Liver (tissue), 9 donors: ENCODE data around the gene MTPN. TPM values are rescaled to one million over a fixed set of nuclear protein-coding genes. Genes with fewer than 3 reads are reported as not detected.

Experiments
- DNase-seq: peaks from one replicate; pipeline ENCODE4 v3.0.0-alpha.2; 2017; ENCODE audit warnings: low spot score
- H3K27ac ChIP-seq, 2 donors: one replicate each; pipeline ENCODE4 v1.7.0; 2013; ENCODE audit warnings: inconsistent platforms in 2 of 2, low read length in 2 of 2, control low read depth in 1 of 2, low read depth in 1 of 2, mild to moderate bottlenecking in 1 of 2
- H3K27me3 ChIP-seq, 4 donors: one replicate each; pipeline versions ENCODE4 v1.6.1 to v1.7.0; 2013; ENCODE audit warnings: low read length in 3 of 4, inconsistent platforms in 1 of 4, mild to moderate bottlenecking in 1 of 4, moderate library complexity in 1 of 4; ENCODE audit not compliant: control insufficient read depth in 4 of 4, insufficient read depth in 4 of 4
- H3K36me3 ChIP-seq, 4 donors: one replicate each; pipeline versions ENCODE4 v1.6.1 to v1.7.0; 2013; ENCODE audit warnings: low read length in 3 of 4, mild to moderate bottlenecking in 3 of 4, low read depth in 1 of 4, moderate library complexity in 1 of 4; ENCODE audit not compliant: control insufficient read depth in 4 of 4, insufficient read depth in 3 of 4
- H3K4me1 ChIP-seq, 4 donors: one replicate each; pipeline versions ENCODE4 v1.6.1 to v1.7.0; 2013; ENCODE audit warnings: low read length in 3 of 4, mild to moderate bottlenecking in 3 of 4, moderate library complexity in 1 of 4; ENCODE audit not compliant: control insufficient read depth in 4 of 4, insufficient read depth in 4 of 4
- H3K4me3 ChIP-seq, 3 donors: one replicate each; pipeline versions ENCODE4 v1.6.1 to v1.7.0; 2013; ENCODE audit warnings: low read length in 3 of 3, control low read depth in 1 of 3, low read depth in 1 of 3, mild to moderate bottlenecking in 1 of 3
- H3K9ac ChIP-seq, 2 donors: one replicate each; pipeline ENCODE4 v1.7.0; 2013; ENCODE audit warnings: low read length in 2 of 2, mild to moderate bottlenecking in 2 of 2, moderate library complexity in 2 of 2, control low read depth in 1 of 2, low read depth in 1 of 2
- H3K9me3 ChIP-seq, 4 donors: one replicate each; pipeline versions ENCODE4 v1.6.1 to v1.7.0; 2013; ENCODE audit warnings: low read length in 3 of 4; ENCODE audit not compliant: control insufficient read depth in 4 of 4
- EGR1 ChIP-seq, 2 donors: IDR thresholded peaks; 2 replicates each; pipeline ENCODE4 v1.6.1; 2016 to 2018; ENCODE audit warnings: antibody characterized with exemption in 2 of 2, low read depth in 2 of 2
- FOXA1 ChIP-seq: IDR thresholded peaks from 2 replicates; pipeline ENCODE4 v1.6.1; 2016; ENCODE audit warnings: antibody characterized with exemption
- FOXA2 ChIP-seq: IDR thresholded peaks from 2 replicates; pipeline ENCODE4 v1.6.1; 2016; ENCODE audit warnings: antibody characterized with exemption
- GABPA ChIP-seq, 2 donors: IDR thresholded peaks in 1 of 2; conservative IDR thresholded peaks in 1 of 2; 2 replicates each; pipeline ENCODE4 v1.6.1; 2016; ENCODE audit warnings: antibody characterized with exemption in 2 of 2, mild to moderate bottlenecking in 1 of 2, moderate library complexity in 1 of 2
- HNF4A ChIP-seq, 2 donors: conservative IDR thresholded peaks; 2 replicates each; pipeline ENCODE4 v1.6.1; 2016; ENCODE audit warnings: antibody characterized with exemption in 2 of 2, mild to moderate bottlenecking in 2 of 2
- HNF4G ChIP-seq: IDR thresholded peaks from 2 replicates; pipeline ENCODE4 v1.6.1; 2016; ENCODE audit warnings: antibody characterized with exemption
- JUND ChIP-seq, 2 donors: IDR thresholded peaks; 2 replicates each; pipeline ENCODE4 v1.6.1; 2016; ENCODE audit warnings: antibody characterized with exemption in 2 of 2
- NR2F2 ChIP-seq: IDR thresholded peaks from 2 replicates; pipeline ENCODE4 v1.6.1; 2016; ENCODE audit warnings: antibody characterized with exemption
- RAD21 ChIP-seq, 2 donors: IDR thresholded peaks; 2 replicates each; pipeline ENCODE4 v1.6.1; 2016; ENCODE audit warnings: antibody characterized with exemption in 2 of 2, mild to moderate bottlenecking in 2 of 2
- RXRA ChIP-seq, 2 donors: IDR thresholded peaks; 2 replicates each; pipeline ENCODE4 v1.6.1; 2017 to 2018; ENCODE audit warnings: antibody characterized with exemption in 2 of 2, mild to moderate bottlenecking in 1 of 2
- SP1 ChIP-seq: IDR thresholded peaks from 2 replicates; pipeline ENCODE4 v1.6.1; 2018; ENCODE audit warnings: antibody characterized with exemption, mild to moderate bottlenecking
- YY1 ChIP-seq: IDR thresholded peaks from 2 replicates; pipeline ENCODE4 v1.6.1; 2016; ENCODE audit warnings: antibody characterized with exemption, mild to moderate bottlenecking
- WGBS: extraction: QIAGEN DNeasy Blood & Tissue Kit; methylation state at CpG from one replicate; pipeline ENCODE4 v1.1.7; 2013; 5-methylcytosine and 5-hydroxymethylcytosine counted together
- polyA plus RNA-seq, 2 donors: library from polyadenylated mRNA; stranded (reverse) in 1 of 2; unstranded in 1 of 2; fragments of 200-250 nt in 1 of 2; fragments of >200 nt in 1 of 2; fragmentation: Nextera tagmentation in 1 of 2; extraction: Ambion mirVana in 1 of 2; gene quantifications; one replicate each; pipeline versions ENCODE4 v1.2.1 to v1.2.3, GENCODE V29; 2013 to 2015
- total RNA-seq, 2 donors: library from RNA; depleted of rRNA; stranded (reverse); fragments of >200 nt; gene quantifications; one replicate each; pipeline ENCODE4 v1.2.3, GENCODE V29; 2014
- TF ChIP-seq, protein P1 (sequence below): IDR thresholded peaks from 2 replicates; pipeline ENCODE4 v1.6.1; 2016; ENCODE audit warnings: antibody characterized with exemption
- TF ChIP-seq, protein P2 (sequence below): IDR thresholded peaks from 2 replicates; pipeline ENCODE4 v1.6.1; 2016; ENCODE audit warnings: antibody characterized with exemption, mild to moderate bottlenecking
- TF ChIP-seq, protein P3 (sequence below): IDR thresholded peaks from 2 replicates; pipeline ENCODE4 v1.6.1; 2016; ENCODE audit warnings: antibody characterized with exemption
- TF ChIP-seq, protein P4 (sequence below): IDR thresholded peaks from 2 replicates; pipeline ENCODE4 v1.6.1; 2016; ENCODE audit warnings: antibody characterized with exemption
- TF ChIP-seq, protein P5 (sequence below): fragments of 150-350 bp; IDR thresholded peaks from 2 replicates; pipeline ENCODE4 v1.5.1; 2017; ENCODE audit warnings: improper control_type of control experiment, low read depth, low read length; ENCODE audit not compliant: missing input control
- donor health status: healthy.
- donor health status: healthy.
- donor health status: healthy.
- donor health status: healthy.
- donor health status: healthy.

Gene MTPN
- total and polyA plus RNA-seq, 4 donors: 24.8 to 88.3 (median 32.8) TPM

DNA sequence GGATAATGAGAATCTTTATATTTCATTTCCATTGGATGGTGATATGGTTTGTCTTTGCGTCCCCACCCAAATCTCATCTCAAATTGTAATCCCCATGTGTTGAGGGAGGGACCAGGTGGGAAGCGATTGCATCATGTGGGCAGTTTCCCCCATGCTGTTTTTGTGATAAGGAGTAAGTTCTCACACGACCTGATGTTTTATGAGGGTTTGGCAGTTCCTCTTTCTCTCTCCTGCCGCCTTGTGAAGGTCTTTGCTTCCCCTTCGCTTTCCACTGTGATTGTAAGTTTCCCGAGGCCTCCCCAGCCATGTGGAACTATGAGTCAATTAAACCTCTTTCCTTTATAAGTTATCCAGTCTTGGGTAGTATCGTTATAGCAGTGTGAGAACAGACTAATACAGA is 59.4 kb downstream of the MTPN start:
- Histone ChIP-seq H3K9me3 (no peaks in the 10 kb centered on the region), H3K9ac (no peak overlapping the region), H3K4me3 (no peak overlapping the region), H3K4me1 (no peaks in the 10 kb centered on the region), H3K27me3 (no peaks in the 10 kb centered on the region), H3K36me3 (no peaks in the 10 kb centered on the region), H3K27ac (no peak overlapping the region)
- TF ChIP-seq YY1: no peak
- no peak for TF ChIP-seq RAD21 (IDR thresholded peaks at IDR 0.05)
- no peak for TF ChIP-seq HNF4A (conservative IDR thresholded peaks at IDR 0.05)
- TF ChIP-seq, protein P1, sequence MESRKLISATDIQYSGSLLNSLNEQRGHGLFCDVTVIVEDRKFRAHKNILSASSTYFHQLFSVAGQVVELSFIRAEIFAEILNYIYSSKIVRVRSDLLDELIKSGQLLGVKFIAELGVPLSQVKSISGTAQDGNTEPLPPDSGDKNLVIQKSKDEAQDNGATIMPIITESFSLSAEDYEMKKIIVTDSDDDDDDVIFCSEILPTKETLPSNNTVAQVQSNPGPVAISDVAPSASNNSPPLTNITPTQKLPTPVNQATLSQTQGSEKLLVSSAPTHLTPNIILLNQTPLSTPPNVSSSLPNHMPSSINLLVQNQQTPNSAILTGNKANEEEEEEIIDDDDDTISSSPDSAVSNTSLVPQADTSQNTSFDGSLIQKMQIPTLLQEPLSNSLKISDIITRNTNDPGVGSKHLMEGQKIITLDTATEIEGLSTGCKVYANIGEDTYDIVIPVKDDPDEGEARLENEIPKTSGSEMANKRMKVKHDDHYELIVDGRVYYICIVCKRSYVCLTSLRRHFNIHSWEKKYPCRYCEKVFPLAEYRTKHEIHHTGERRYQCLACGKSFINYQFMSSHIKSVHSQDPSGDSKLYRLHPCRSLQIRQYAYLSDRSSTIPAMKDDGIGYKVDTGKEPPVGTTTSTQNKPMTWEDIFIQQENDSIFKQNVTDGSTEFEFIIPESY: no peak
- no peak for TF ChIP-seq NR2F2
- TF ChIP-seq, protein P2, sequence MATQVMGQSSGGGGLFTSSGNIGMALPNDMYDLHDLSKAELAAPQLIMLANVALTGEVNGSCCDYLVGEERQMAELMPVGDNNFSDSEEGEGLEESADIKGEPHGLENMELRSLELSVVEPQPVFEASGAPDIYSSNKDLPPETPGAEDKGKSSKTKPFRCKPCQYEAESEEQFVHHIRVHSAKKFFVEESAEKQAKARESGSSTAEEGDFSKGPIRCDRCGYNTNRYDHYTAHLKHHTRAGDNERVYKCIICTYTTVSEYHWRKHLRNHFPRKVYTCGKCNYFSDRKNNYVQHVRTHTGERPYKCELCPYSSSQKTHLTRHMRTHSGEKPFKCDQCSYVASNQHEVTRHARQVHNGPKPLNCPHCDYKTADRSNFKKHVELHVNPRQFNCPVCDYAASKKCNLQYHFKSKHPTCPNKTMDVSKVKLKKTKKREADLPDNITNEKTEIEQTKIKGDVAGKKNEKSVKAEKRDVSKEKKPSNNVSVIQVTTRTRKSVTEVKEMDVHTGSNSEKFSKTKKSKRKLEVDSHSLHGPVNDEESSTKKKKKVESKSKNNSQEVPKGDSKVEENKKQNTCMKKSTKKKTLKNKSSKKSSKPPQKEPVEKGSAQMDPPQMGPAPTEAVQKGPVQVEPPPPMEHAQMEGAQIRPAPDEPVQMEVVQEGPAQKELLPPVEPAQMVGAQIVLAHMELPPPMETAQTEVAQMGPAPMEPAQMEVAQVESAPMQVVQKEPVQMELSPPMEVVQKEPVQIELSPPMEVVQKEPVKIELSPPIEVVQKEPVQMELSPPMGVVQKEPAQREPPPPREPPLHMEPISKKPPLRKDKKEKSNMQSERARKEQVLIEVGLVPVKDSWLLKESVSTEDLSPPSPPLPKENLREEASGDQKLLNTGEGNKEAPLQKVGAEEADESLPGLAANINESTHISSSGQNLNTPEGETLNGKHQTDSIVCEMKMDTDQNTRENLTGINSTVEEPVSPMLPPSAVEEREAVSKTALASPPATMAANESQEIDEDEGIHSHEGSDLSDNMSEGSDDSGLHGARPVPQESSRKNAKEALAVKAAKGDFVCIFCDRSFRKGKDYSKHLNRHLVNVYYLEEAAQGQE: no peak
- TF ChIP-seq JUND (IDR thresholded peaks at IDR 0.05): no peak
- TF ChIP-seq GABPA (IDR thresholded peaks at IDR 0.05 in 1 of 2, conservative IDR thresholded peaks at IDR 0.05 in 1 of 2): no peak
- TF ChIP-seq, protein P3, sequence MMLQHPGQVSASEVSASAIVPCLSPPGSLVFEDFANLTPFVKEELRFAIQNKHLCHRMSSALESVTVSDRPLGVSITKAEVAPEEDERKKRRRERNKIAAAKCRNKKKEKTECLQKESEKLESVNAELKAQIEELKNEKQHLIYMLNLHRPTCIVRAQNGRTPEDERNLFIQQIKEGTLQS: no peak
- TF ChIP-seq EGR1 (IDR thresholded peaks at IDR 0.05; ENCODE audit: low read depth in 2 of 2): no peak
- TF ChIP-seq, protein P4, sequence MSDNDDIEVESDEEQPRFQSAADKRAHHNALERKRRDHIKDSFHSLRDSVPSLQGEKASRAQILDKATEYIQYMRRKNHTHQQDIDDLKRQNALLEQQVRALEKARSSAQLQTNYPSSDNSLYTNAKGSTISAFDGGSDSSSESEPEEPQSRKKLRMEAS: no peak
- WGBS: 72% methylated on average over 7 of the region's 7 CpGs
- no peak for DNase-seq

DNA sequence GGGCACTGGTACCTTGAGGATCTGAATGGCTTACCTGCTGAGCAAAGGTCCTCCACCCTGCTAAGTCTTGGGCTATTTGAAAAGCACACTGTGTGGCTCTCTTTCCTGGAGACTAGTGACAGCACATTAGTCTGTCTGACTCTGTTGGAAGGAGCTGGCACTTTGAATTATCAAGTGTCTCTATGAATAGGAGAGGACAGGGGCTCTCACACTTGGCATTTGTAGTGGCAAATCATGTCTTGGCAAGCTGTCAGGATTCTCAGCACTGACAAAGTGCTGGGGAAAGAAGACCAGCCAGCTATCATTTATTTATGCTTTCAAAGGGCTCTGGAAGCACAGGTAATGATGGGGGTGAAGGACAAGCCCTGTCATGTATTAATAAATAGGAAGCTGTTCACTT is 62.8 kb downstream of the MTPN start:
- Histone ChIP-seq H3K4me1 (no peaks in the 10 kb centered on the region), H3K27ac (no peak overlapping the region), H3K4me3 (no peak overlapping the region), H3K9ac (no peak overlapping the region), H3K27me3 (no peaks in the 10 kb centered on the region), H3K9me3 (no peaks in the 10 kb centered on the region), H3K36me3 (no peaks in the 10 kb centered on the region)
- TF ChIP-seq FOXA1: no peak
- TF ChIP-seq, protein P5, sequence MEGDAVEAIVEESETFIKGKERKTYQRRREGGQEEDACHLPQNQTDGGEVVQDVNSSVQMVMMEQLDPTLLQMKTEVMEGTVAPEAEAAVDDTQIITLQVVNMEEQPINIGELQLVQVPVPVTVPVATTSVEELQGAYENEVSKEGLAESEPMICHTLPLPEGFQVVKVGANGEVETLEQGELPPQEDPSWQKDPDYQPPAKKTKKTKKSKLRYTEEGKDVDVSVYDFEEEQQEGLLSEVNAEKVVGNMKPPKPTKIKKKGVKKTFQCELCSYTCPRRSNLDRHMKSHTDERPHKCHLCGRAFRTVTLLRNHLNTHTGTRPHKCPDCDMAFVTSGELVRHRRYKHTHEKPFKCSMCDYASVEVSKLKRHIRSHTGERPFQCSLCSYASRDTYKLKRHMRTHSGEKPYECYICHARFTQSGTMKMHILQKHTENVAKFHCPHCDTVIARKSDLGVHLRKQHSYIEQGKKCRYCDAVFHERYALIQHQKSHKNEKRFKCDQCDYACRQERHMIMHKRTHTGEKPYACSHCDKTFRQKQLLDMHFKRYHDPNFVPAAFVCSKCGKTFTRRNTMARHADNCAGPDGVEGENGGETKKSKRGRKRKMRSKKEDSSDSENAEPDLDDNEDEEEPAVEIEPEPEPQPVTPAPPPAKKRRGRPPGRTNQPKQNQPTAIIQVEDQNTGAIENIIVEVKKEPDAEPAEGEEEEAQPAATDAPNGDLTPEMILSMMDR: no peak
- no peak for TF ChIP-seq HNF4A (conservative IDR thresholded peaks at IDR 0.05)
- TF ChIP-seq, protein P3: no peak
- TF ChIP-seq, protein P2: no peak
- no peak for TF ChIP-seq JUND (IDR thresholded peaks at IDR 0.05)
- TF ChIP-seq YY1: no peak
- no peak for TF ChIP-seq HNF4G
- no peak for TF ChIP-seq FOXA2
- TF ChIP-seq, protein P4: no peak
- no peak for TF ChIP-seq RAD21 (IDR thresholded peaks at IDR 0.05)
- TF ChIP-seq NR2F2: no peak
- no peak for TF ChIP-seq EGR1 (IDR thresholded peaks at IDR 0.05; ENCODE audit: low read depth in 2 of 2)
- TF ChIP-seq RXRA (IDR thresholded peaks at IDR 0.05): no peak
- no peak for TF ChIP-seq GABPA (IDR thresholded peaks at IDR 0.05 in 1 of 2, conservative IDR thresholded peaks at IDR 0.05 in 1 of 2)
- no peak for TF ChIP-seq SP1
- no peak for DNase-seq
